ENCODE results near the gene KCTD3. TPM values are rescaled to one million over a fixed set of nuclear protein-coding genes. Genes with fewer than 3 reads are reported as not detected.

Gene KCTD3
- total RNA-seq, 1 experiment from 2014 or later = 34.7 TPM

GRCh38 chr1:215661033-215661432, 93.9 kb downstream of the KCTD3 start:
- no peaks in the 10 kb centered on the region for H3K36me3 ChIP-seq (ENCODE audit: control insufficient read depth, insufficient read depth, low read length)

DNA sequence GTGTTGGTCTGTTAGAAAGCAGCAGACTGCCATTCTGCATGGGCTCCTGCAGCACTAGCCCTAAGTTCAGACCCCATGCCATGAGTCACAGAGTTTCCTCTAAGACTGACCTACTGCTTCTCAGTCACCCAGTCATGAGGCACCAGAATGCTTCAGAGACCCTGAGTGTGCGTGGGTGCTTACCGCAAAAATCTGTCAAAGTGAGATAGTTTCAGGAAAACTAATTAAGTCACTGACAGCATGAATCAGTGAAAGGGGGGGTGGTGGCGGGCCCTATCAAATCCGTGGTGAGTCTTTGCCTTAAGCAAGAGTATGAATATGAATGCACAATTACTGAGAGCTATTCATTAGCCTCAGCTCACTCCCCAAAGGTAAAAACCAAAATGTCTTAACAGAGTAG, 98.1 kb downstream of the KCTD3 start:
- H3K4me1 ChIP-seq (ENCODE audit: control insufficient read depth, insufficient read depth, low read length) = no peaks in the 10 kb centered on the region
- H3K36me3 ChIP-seq (ENCODE audit: control insufficient read depth, insufficient read depth, low read length) = no peaks in the 10 kb centered on the region
- no peak for ATAC-seq
- in situ Hi-C loops (cut with HindIII; ENCODE audit: low pct_unique_long_range_greater_than_20kb, low sequenced_read_pairs) = no loop called here
- BruUV-seq (replicated peaks) = no TSS peak
- ChIA-PET POLR2A (no interaction called here), CTCF (no interaction called here)
- no peak overlapping the region for H3K4me3 ChIP-seq (ENCODE audit: low read depth in 2 of 2, low read length in 2 of 2)
- no peaks in the 10 kb centered on the region for H3K27me3 ChIP-seq (ENCODE audit: control insufficient read depth, insufficient read depth, low read length)
- intact Hi-C loops (cut with micrococcal nuclease; ENCODE audit: unreplicated experiment) = no loop called here
- no peak for TF ChIP-seq SIN3A (IDR thresholded peaks at IDR 0.05; ENCODE audit: borderline replicate concordance, insufficient read depth, low read depth, low read length)
- TF ChIP-seq POLR2AphosphoS5 (IDR thresholded peaks at IDR 0.05; ENCODE audit: low read depth, low read length) = no peak
- TF ChIP-seq, protein P1, sequence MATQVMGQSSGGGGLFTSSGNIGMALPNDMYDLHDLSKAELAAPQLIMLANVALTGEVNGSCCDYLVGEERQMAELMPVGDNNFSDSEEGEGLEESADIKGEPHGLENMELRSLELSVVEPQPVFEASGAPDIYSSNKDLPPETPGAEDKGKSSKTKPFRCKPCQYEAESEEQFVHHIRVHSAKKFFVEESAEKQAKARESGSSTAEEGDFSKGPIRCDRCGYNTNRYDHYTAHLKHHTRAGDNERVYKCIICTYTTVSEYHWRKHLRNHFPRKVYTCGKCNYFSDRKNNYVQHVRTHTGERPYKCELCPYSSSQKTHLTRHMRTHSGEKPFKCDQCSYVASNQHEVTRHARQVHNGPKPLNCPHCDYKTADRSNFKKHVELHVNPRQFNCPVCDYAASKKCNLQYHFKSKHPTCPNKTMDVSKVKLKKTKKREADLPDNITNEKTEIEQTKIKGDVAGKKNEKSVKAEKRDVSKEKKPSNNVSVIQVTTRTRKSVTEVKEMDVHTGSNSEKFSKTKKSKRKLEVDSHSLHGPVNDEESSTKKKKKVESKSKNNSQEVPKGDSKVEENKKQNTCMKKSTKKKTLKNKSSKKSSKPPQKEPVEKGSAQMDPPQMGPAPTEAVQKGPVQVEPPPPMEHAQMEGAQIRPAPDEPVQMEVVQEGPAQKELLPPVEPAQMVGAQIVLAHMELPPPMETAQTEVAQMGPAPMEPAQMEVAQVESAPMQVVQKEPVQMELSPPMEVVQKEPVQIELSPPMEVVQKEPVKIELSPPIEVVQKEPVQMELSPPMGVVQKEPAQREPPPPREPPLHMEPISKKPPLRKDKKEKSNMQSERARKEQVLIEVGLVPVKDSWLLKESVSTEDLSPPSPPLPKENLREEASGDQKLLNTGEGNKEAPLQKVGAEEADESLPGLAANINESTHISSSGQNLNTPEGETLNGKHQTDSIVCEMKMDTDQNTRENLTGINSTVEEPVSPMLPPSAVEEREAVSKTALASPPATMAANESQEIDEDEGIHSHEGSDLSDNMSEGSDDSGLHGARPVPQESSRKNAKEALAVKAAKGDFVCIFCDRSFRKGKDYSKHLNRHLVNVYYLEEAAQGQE (IDR thresholded peaks at IDR 0.05; ENCODE audit: insufficient read depth in 1 of 2, low read depth in 2 of 2, low read length in 1 of 2) = no peak
- TF ChIP-seq, protein P2, sequence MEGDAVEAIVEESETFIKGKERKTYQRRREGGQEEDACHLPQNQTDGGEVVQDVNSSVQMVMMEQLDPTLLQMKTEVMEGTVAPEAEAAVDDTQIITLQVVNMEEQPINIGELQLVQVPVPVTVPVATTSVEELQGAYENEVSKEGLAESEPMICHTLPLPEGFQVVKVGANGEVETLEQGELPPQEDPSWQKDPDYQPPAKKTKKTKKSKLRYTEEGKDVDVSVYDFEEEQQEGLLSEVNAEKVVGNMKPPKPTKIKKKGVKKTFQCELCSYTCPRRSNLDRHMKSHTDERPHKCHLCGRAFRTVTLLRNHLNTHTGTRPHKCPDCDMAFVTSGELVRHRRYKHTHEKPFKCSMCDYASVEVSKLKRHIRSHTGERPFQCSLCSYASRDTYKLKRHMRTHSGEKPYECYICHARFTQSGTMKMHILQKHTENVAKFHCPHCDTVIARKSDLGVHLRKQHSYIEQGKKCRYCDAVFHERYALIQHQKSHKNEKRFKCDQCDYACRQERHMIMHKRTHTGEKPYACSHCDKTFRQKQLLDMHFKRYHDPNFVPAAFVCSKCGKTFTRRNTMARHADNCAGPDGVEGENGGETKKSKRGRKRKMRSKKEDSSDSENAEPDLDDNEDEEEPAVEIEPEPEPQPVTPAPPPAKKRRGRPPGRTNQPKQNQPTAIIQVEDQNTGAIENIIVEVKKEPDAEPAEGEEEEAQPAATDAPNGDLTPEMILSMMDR (IDR thresholded peaks at IDR 0.05) = no peak
- no peak for TF ChIP-seq TCF7L2 (IDR thresholded peaks at IDR 0.05; ENCODE audit: low read depth, low read length)
- no peak for DNase-seq (ENCODE audit: low read depth, low spot score)
- H3K27ac ChIP-seq (ENCODE audit: low read length) = no peak overlapping the region
- no peaks in the 10 kb centered on the region for H3K9me3 ChIP-seq (ENCODE audit: control insufficient read depth, insufficient read depth, low read depth, low read length)

More at GRCh38 chr1:215661033-215661432, 93.9 kb downstream of the KCTD3 start:
- no peak overlapping the region for H3K4me3 ChIP-seq (ENCODE audit: low read depth in 2 of 2, low read length in 2 of 2)
- TF ChIP-seq POLR2AphosphoS5 (IDR thresholded peaks at IDR 0.05; ENCODE audit: low read depth, low read length) = no peak
- TF ChIP-seq, protein P1 (IDR thresholded peaks at IDR 0.05; ENCODE audit: insufficient read depth in 1 of 2, low read depth in 2 of 2, low read length in 1 of 2) = no peak
- no peak for TF ChIP-seq TCF7L2 (IDR thresholded peaks at IDR 0.05; ENCODE audit: low read depth, low read length)
- TF ChIP-seq, protein P2 (IDR thresholded peaks at IDR 0.05) = no peak
- TF ChIP-seq SIN3A (IDR thresholded peaks at IDR 0.05; ENCODE audit: borderline replicate concordance, insufficient read depth, low read depth, low read length) = no peak
- ChIA-PET POLR2A (no interaction called here), CTCF (no interaction called here)
- no peak overlapping the region for H3K27ac ChIP-seq (ENCODE audit: low read length)
- DNase-seq (ENCODE audit: low read depth, low spot score) (no peak), ATAC-seq (no peak)
- in situ Hi-C loops (cut with HindIII; ENCODE audit: low pct_unique_long_range_greater_than_20kb, low sequenced_read_pairs) = no loop called here
- H3K4me1 ChIP-seq (ENCODE audit: control insufficient read depth, insufficient read depth, low read length) = no peaks in the 10 kb centered on the region
- no TSS peak for BruUV-seq (replicated peaks)
- no peaks in the 10 kb centered on the region for H3K9me3 ChIP-seq (ENCODE audit: control insufficient read depth, insufficient read depth, low read depth, low read length)
- H3K27me3 ChIP-seq (ENCODE audit: control insufficient read depth, insufficient read depth, low read length) = no peaks in the 10 kb centered on the region
- intact Hi-C loops (cut with micrococcal nuclease; ENCODE audit: unreplicated experiment) = no loop called here
